HG02973 (cell line): ENCODE data around the gene FMN2.
"Not testable (repeated sequence)": the region's sequence is repeated elsewhere in the genome, so short reads cannot be mapped to it uniquely, and the experiment has no call there.

Source experiments
- ATAC-seq: cut with Tn5 transposase; IDR thresholded peaks from one replicate; pipeline ENCODE4 v1.9.1; 2021; ENCODE audit warnings: moderate library complexity; ENCODE audit not compliant: unreplicated experiment

The FMN2 gene

GRCh38 chr1:240244968-240245628 lies 153.4 kb downstream of the FMN2 start:
- no peak for ATAC-seq

- ATAC-seq: no peak
Observed at GRCh38 chr1:240245629-240246020, 153.9 kb downstream of the FMN2 start.

GRCh38 chr1:240247899-240248298 lies 156.2 kb downstream of the FMN2 start:
- ATAC-seq: no peak

GRCh38 chr1:240254006-240254405 lies 162.3 kb downstream of the FMN2 start:
- ATAC-seq: no peak

- no peak for ATAC-seq
Observed at GRCh38 chr1:240254778-240255291, 163.2 kb downstream of the FMN2 start.

GRCh38 chr1:240255922-240256321 lies 164.2 kb downstream of the FMN2 start:
- ATAC-seq: no peak

GRCh38 chr1:240256836-240257503 lies 165.3 kb downstream of the FMN2 start:
- ATAC-seq: no peak

- no peak for ATAC-seq
Observed at GRCh38 chr1:240258910-240259309, 167.2 kb downstream of the FMN2 start.

- not testable (repeated sequence) for ATAC-seq
Observed at GRCh38 chr1:240264494-240264893, 172.8 kb downstream of the FMN2 start.

GRCh38 chr1:240271081-240271480 lies 179.4 kb downstream of the FMN2 start:
- no peak for ATAC-seq

- no peak for ATAC-seq
Observed at GRCh38 chr1:240274569-240274968, 182.9 kb downstream of the FMN2 start.

- ATAC-seq: not testable (repeated sequence)
Observed at GRCh38 chr1:240275219-240275618, 183.5 kb downstream of the FMN2 start.

GRCh38 chr1:240278082-240278481 lies 186.4 kb downstream of the FMN2 start:
- ATAC-seq: no peak

GRCh38 chr1:240280560-240281322 lies 189.1 kb downstream of the FMN2 start:
- no peak for ATAC-seq

- ATAC-seq: no peak
Observed at GRCh38 chr1:240282061-240282830, 190.6 kb downstream of the FMN2 start.

- ATAC-seq: no peak
Observed at GRCh38 chr1:240284656-240285414, 193.2 kb downstream of the FMN2 start.

- ATAC-seq: no peak
Observed at GRCh38 chr1:240285540-240285939, 193.9 kb downstream of the FMN2 start.

- no peak for ATAC-seq
Observed at GRCh38 chr1:240287722-240288121, 196.0 kb downstream of the FMN2 start.

GRCh38 chr1:240293706-240294105 lies 202.0 kb downstream of the FMN2 start:
- no peak for ATAC-seq

GRCh38 chr1:240294566-240294965 lies 202.9 kb downstream of the FMN2 start:
- ATAC-seq: no peak
